ENCODE results near the gene HNRNPA2B1.

HNRNPA2B1 gene

DNA sequence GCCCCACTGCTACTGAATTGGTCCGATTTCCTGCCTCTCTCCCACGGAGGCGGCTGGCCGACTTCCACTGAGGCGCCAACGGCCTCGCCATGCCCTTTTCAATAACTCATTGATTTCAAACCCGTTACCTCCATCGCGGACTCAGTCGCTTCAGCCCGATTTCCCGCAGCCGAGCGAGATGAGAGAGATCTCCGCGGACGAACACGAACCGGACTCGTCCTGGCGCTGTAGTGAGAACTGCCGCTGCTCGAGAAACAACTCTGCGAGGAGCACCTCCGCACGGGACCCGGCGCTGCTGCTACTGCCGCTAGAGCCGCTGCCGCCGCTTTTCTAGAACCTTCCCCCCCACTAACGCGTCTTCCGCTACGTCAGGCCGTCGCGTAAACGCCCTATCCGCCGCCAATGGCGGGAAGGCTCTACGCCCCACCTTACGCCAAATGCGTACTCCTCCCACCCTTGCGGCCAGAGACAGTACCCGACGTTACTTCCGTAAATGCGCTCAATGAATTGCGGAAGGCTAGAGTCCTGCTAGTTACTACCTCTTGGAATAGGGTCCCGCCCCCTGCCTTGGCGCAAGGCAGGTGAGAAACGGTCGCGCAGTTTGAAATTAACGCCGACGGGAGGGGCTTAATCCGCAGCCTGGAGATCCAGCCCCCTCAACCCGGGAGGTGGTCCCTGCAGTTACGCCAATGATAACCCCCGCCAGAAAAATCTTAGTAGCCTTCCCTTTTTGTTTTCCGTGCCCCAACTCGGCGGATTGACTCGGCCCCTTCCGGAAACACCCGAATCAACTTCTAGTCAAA is at the start of gene HNRNPA2B1:
HNRNPA2B1 (minus strand) TSS at position 303 of the 803 bp plus-strand sequence; CDS start at position 134, 169 bp downstream.
- Histone ChIP-seq H2AFZ (ENCODE audit: low read depth, low read length, severe bottlenecking) (peak within 1 kb of the TSS; percentile 47), H3K27ac (ENCODE audit: low read depth, low read length) (peak within 1 kb of the TSS; percentile 97), H3K4me3 (ENCODE audit: insufficient read depth, low read length, poor library complexity, severe bottlenecking) (peak within 1 kb of the TSS; percentile 99), H4K20me1 (ENCODE audit: low read depth, low read length) (peaks cover 67% of the 10 kb centered on the region), H3K9me3 (ENCODE audit: insufficient read depth, low read length) (no peaks in the 10 kb centered on the region), H3F3A (ENCODE audit: insufficient read depth) (peaks cover 66% of the 10 kb centered on the region), H3K4me2 (ENCODE audit: low read depth, low read length, poor library complexity, severe bottlenecking) (peak within 1 kb of the TSS; percentile 77), H3K9ac (ENCODE audit: low read length) (peak within 1 kb of the TSS; percentile 98), H3K9me2 (replicated peaks; ENCODE audit: insufficient read depth, low read length) (no peaks in the 10 kb centered on the region), H3K27me3 (ENCODE audit: low read length) (no peaks in the 10 kb centered on the region), H3K36me3 (ENCODE audit: low read length) (peaks cover 70% of the 10 kb centered on the region), H3K79me2 (ENCODE audit: insufficient read depth, low read length) (peaks cover 90% of the 10 kb centered on the region)
- no peak for TF ChIP-seq EZH2phosphoT487 (conservative IDR thresholded peaks at IDR 0.05; ENCODE audit: low read length)
- TF ChIP-seq, protein P1, sequence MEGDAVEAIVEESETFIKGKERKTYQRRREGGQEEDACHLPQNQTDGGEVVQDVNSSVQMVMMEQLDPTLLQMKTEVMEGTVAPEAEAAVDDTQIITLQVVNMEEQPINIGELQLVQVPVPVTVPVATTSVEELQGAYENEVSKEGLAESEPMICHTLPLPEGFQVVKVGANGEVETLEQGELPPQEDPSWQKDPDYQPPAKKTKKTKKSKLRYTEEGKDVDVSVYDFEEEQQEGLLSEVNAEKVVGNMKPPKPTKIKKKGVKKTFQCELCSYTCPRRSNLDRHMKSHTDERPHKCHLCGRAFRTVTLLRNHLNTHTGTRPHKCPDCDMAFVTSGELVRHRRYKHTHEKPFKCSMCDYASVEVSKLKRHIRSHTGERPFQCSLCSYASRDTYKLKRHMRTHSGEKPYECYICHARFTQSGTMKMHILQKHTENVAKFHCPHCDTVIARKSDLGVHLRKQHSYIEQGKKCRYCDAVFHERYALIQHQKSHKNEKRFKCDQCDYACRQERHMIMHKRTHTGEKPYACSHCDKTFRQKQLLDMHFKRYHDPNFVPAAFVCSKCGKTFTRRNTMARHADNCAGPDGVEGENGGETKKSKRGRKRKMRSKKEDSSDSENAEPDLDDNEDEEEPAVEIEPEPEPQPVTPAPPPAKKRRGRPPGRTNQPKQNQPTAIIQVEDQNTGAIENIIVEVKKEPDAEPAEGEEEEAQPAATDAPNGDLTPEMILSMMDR (IDR thresholded peaks at IDR 0.05; ENCODE audit: insufficient read depth, low read length, poor library complexity, severe bottlenecking): no peak

DNA sequence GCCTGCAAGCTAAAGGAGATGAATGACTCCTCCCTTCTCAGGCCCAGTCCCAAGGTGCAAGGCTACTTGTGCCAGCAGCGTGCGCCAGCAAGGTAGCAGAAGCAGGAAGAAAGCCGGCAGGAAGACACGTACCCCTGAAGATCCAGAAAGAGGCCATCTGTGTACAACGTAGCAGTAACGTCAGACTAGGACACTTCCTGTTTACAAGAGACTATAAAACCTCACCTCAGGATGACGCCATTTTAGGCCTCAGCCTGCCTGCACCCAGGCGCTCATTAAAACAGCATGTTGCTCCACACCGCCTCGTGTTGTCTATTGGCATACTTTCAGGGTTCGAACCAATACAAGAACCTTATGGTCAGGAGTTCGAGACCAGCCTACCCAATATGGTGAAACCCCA is 49.7 kb upstream of the HNRNPA2B1 start:
- H3K9me3 ChIP-seq (ENCODE audit: insufficient read depth, low read length): no peaks in the 10 kb centered on the region
- H3F3A ChIP-seq (ENCODE audit: insufficient read depth): no peaks in the 10 kb centered on the region
- H3K4me2 ChIP-seq (ENCODE audit: low read depth, low read length, poor library complexity, severe bottlenecking): no peak overlapping the region
- no peaks in the 10 kb centered on the region for H3K79me2 ChIP-seq (ENCODE audit: insufficient read depth, low read length)
- H2AFZ ChIP-seq (ENCODE audit: low read depth, low read length, severe bottlenecking): peak overlapping the region; percentile 71
- no peak overlapping the region for H3K9ac ChIP-seq (ENCODE audit: low read length)
- TF ChIP-seq, protein P1 (IDR thresholded peaks at IDR 0.05; ENCODE audit: insufficient read depth, low read length, poor library complexity, severe bottlenecking): no peak
- TF ChIP-seq EZH2phosphoT487 (conservative IDR thresholded peaks at IDR 0.05; ENCODE audit: low read length): no peak
- no peak overlapping the region for H3K4me3 ChIP-seq (ENCODE audit: insufficient read depth, low read length, poor library complexity, severe bottlenecking)
- H3K9me2 ChIP-seq (replicated peaks; ENCODE audit: insufficient read depth, low read length): no peaks in the 10 kb centered on the region
- H3K27me3 ChIP-seq (ENCODE audit: low read length): no peaks in the 10 kb centered on the region
- H3K27ac ChIP-seq (ENCODE audit: low read depth, low read length): no peak overlapping the region
- no peaks in the 10 kb centered on the region for H4K20me1 ChIP-seq (ENCODE audit: low read depth, low read length)
- H3K36me3 ChIP-seq (ENCODE audit: low read length): no peaks in the 10 kb centered on the region

DNA sequence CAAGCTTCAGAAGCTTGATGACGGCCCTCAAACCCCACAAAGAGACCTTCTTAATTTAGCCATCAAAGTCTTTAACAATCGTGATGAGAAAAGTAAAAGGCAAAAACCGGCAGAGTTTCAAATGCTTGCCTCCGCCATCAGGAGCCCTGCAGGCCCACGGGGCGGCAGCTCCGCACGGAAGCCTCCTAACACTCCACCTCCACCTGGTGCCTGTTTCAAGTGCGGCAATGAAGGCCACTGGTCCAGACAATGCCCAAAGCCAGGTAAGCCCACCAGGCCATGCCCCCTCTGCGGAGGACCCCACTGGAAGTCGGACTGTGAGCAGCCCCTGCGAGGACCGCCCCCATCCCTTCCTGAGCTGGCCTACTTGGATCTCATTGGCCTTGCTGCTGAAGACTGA is 44.6 kb upstream of the HNRNPA2B1 start:
- Histone ChIP-seq H3K9me3 (ENCODE audit: insufficient read depth, low read length) (no peaks in the 10 kb centered on the region), H3K4me3 (ENCODE audit: insufficient read depth, low read length, poor library complexity, severe bottlenecking) (no peak overlapping the region), H3K9me2 (replicated peaks; ENCODE audit: insufficient read depth, low read length) (no peaks in the 10 kb centered on the region), H3K9ac (ENCODE audit: low read length) (no peak overlapping the region), H2AFZ (ENCODE audit: low read depth, low read length, severe bottlenecking) (no peak overlapping the region), H3K79me2 (ENCODE audit: insufficient read depth, low read length) (no peaks in the 10 kb centered on the region), H3K36me3 (ENCODE audit: low read length) (no peaks in the 10 kb centered on the region), H3K4me2 (ENCODE audit: low read depth, low read length, poor library complexity, severe bottlenecking) (no peak overlapping the region), H4K20me1 (ENCODE audit: low read depth, low read length) (no peaks in the 10 kb centered on the region), H3K27me3 (ENCODE audit: low read length) (no peaks in the 10 kb centered on the region), H3K27ac (ENCODE audit: low read depth, low read length) (no peak overlapping the region), H3F3A (ENCODE audit: insufficient read depth) (no peaks in the 10 kb centered on the region)
- TF ChIP-seq EZH2phosphoT487 (conservative IDR thresholded peaks at IDR 0.05; ENCODE audit: low read length): no peak
- TF ChIP-seq, protein P1 (IDR thresholded peaks at IDR 0.05; ENCODE audit: insufficient read depth, low read length, poor library complexity, severe bottlenecking): no peak

Measured in SU-DHL-6 (cell line).